ENCODE results near the gene SIRPB2.

Gene SIRPB2

GRCh38 chr20:1491860-1492642, 831 bp upstream of the SIRPB2 start:
- Histone ChIP-seq H3K36me3 (ENCODE audit: control insufficient read depth, low read length) (no peaks in the 10 kb centered on the region), H3K27me3 (ENCODE audit: control insufficient read depth, low read length) (no peaks in the 10 kb centered on the region), H3K4me2 (ENCODE audit: low read length) (peak overlapping the region; percentile 49), H3K4me1 (ENCODE audit: control insufficient read depth, low read length) (peaks cover 84% of the 10 kb centered on the region), H3F3A (ENCODE audit: control insufficient read depth, insufficient read depth) (peaks cover 13% of the 10 kb centered on the region), H3K9me2 (replicated peaks; ENCODE audit: control insufficient read depth, low read length) (no peaks in the 10 kb centered on the region), H3K4me3 (ENCODE audit: low read length) (peak overlapping the region; percentile 55), H3K9me3 (ENCODE audit: control insufficient read depth, insufficient read depth, low read length) (peaks cover 7% of the 10 kb centered on the region; the same call in 1 of the 2 replicates), H3K27ac (ENCODE audit: low read depth, low read length) (peak overlapping the region; percentile 88), H4K20me1 (ENCODE audit: control insufficient read depth, insufficient read depth, low read depth, low read length) (no peaks in the 10 kb centered on the region), H3K79me2 (ENCODE audit: control insufficient read depth, low read length) (peaks cover 7% of the 10 kb centered on the region; the same call in 1 of the 2 replicates)
- TF ChIP-seq EZH2phosphoT487 (IDR thresholded peaks at IDR 0.05; ENCODE audit: borderline replicate concordance, low read length) = no peak
- TF ChIP-seq CTCF (IDR thresholded peaks at IDR 0.05; ENCODE audit: low read depth, low read length, poor library complexity, severe bottlenecking) = no peak

DNA sequence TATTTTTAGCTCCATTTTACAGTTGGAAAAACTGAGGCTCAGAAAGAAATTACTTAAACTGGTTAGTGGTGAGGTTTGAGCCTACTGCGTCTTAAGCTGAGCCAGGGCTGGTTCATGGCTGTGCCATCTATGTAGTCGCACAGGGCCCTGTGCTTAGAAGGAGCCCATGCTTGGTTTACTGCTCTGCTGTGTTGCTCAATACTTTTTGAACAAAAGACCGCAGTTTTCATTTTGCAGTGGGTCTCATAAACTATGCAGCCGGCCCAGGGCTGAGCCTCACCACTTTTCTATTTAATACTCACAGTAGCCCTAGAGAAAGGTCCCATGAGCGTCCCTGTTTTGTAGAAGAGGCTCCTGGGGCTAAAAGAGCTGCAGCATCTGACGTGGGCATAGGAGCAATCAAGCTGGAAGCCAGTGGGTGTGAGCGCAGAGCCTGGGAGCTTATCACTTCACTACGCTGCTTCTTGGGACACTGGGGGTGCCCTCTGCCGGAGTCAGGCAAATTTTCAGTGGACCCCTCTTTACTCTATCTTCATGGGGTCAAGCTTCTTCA, 501 bp downstream of the SIRPB2 start:
- Histone ChIP-seq H3K9me2 (replicated peaks; ENCODE audit: control insufficient read depth, low read length) (no peaks in the 10 kb centered on the region), H3K4me3 (ENCODE audit: low read length) (peak overlapping the region; percentile 55), H3K36me3 (ENCODE audit: control insufficient read depth, low read length) (no peaks in the 10 kb centered on the region), H3K27me3 (ENCODE audit: control insufficient read depth, low read length) (no peaks in the 10 kb centered on the region), H3K4me2 (ENCODE audit: low read length) (peak overlapping the region; percentile 49), H4K20me1 (ENCODE audit: control insufficient read depth, insufficient read depth, low read depth, low read length) (no peaks in the 10 kb centered on the region), H3K9me3 (ENCODE audit: control insufficient read depth, insufficient read depth, low read length) (peaks cover 7% of the 10 kb centered on the region; the same call in 1 of the 2 replicates), H3F3A (ENCODE audit: control insufficient read depth, insufficient read depth) (peaks cover 18% of the 10 kb centered on the region), H3K4me1 (ENCODE audit: control insufficient read depth, low read length) (peaks cover 97% of the 10 kb centered on the region), H3K27ac (ENCODE audit: low read depth, low read length) (peak overlapping the region; percentile 88), H3K79me2 (ENCODE audit: control insufficient read depth, low read length) (peaks cover 7% of the 10 kb centered on the region; the same call in 1 of the 2 replicates)
- no peak for TF ChIP-seq CTCF (IDR thresholded peaks at IDR 0.05; ENCODE audit: low read depth, low read length, poor library complexity, severe bottlenecking)
- TF ChIP-seq EZH2phosphoT487 (IDR thresholded peaks at IDR 0.05; ENCODE audit: borderline replicate concordance, low read length) = no peak

DNA sequence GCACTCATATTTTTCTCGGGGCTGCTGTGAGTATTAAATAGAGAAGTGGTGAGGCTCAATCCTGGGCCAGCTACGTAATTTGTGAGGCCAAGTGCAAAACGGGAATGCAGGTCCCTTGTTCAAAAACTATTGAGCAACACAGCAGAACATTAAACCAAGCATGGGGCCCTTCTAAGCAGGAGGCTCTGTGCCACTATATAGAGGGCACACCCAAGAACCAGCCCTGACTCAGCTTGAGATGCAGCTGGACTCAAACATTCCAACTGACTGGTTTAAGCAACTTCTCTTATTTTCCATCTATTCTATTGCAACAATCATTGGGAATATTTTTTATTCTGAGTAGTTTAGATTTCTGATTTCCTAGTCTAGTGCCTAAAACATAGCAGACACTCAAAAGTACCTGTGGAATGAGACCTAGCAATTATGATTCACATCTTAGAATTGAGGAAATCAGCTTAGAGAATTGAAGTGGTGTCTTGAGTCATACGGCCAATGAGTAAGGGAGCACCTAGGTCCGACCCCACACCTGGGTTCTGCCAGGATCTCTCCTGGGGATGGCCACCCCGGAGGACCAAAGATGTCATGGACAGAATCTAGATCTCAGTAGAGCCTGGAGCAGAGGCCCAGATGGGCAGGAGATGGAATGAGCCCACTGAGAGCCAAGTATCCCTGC, 1.3 kb downstream of the SIRPB2 start:
- H3K9me2 ChIP-seq (replicated peaks; ENCODE audit: control insufficient read depth, low read length) = no peaks in the 10 kb centered on the region
- no peaks in the 10 kb centered on the region for H3K36me3 ChIP-seq (ENCODE audit: control insufficient read depth, low read length)
- TF ChIP-seq EZH2phosphoT487 (IDR thresholded peaks at IDR 0.05; ENCODE audit: borderline replicate concordance, low read length) (no peak), CTCF (IDR thresholded peaks at IDR 0.05; ENCODE audit: low read depth, low read length, poor library complexity, severe bottlenecking) (no peak)
- no peaks in the 10 kb centered on the region for H3K27me3 ChIP-seq (ENCODE audit: control insufficient read depth, low read length)
- peaks cover 18% of the 10 kb centered on the region for H3F3A ChIP-seq (ENCODE audit: control insufficient read depth, insufficient read depth)
- H3K27ac ChIP-seq (ENCODE audit: low read depth, low read length) = peak overlapping the region; percentile 88
- H4K20me1 ChIP-seq (ENCODE audit: control insufficient read depth, insufficient read depth, low read depth, low read length) = no peaks in the 10 kb centered on the region
- H3K4me2 ChIP-seq (ENCODE audit: low read length) = peak overlapping the region; percentile 49
- peak overlapping the region; percentile 55 for H3K4me3 ChIP-seq (ENCODE audit: low read length)
- H3K79me2 ChIP-seq (ENCODE audit: control insufficient read depth, low read length) = peaks cover 8% of the 10 kb centered on the region; the same call in 1 of the 2 replicates
- H3K9me3 ChIP-seq (ENCODE audit: control insufficient read depth, insufficient read depth, low read length) = peaks cover 7% of the 10 kb centered on the region; the same call in 1 of the 2 replicates
- H3K4me1 ChIP-seq (ENCODE audit: control insufficient read depth, low read length) = peaks cover 99% of the 10 kb centered on the region

Measured in DOHH2 (cell line).